Measurements from ENCODE around the gene SCP2D1.

Gene SCP2D1

GRCh38 chr20:18857640-18858039, 44.1 kb downstream of the SCP2D1 start:
- H3K4me3 ChIP-seq (ENCODE audit: low read depth, low read length) = no peak overlapping the region
- TF ChIP-seq, protein P1, sequence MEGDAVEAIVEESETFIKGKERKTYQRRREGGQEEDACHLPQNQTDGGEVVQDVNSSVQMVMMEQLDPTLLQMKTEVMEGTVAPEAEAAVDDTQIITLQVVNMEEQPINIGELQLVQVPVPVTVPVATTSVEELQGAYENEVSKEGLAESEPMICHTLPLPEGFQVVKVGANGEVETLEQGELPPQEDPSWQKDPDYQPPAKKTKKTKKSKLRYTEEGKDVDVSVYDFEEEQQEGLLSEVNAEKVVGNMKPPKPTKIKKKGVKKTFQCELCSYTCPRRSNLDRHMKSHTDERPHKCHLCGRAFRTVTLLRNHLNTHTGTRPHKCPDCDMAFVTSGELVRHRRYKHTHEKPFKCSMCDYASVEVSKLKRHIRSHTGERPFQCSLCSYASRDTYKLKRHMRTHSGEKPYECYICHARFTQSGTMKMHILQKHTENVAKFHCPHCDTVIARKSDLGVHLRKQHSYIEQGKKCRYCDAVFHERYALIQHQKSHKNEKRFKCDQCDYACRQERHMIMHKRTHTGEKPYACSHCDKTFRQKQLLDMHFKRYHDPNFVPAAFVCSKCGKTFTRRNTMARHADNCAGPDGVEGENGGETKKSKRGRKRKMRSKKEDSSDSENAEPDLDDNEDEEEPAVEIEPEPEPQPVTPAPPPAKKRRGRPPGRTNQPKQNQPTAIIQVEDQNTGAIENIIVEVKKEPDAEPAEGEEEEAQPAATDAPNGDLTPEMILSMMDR (IDR thresholded peaks at IDR 0.05; ENCODE audit: control insufficient read depth, extremely low read depth, insufficient read depth) = no peak
- DNase-seq (ENCODE audit: low read depth) = no peak

GRCh38 chr20:18858816-18859215, 45.2 kb downstream of the SCP2D1 start:
- DNase-seq (ENCODE audit: low read depth) = no peak
- TF ChIP-seq, protein P1 (IDR thresholded peaks at IDR 0.05; ENCODE audit: control insufficient read depth, extremely low read depth, insufficient read depth) = no peak
- no peak overlapping the region for H3K4me3 ChIP-seq (ENCODE audit: low read depth, low read length)
